Right cardiac atrium (tissue), 5 donors: ENCODE results near the gene THOC6. TPM values are rescaled to one million over a fixed set of nuclear protein-coding genes. Genes with fewer than 3 reads are reported as not detected.

Source experiments
- ATAC-seq, 2 donors: fragments of 200-7000 bp; cut with Tn5 transposase; one replicate each; pipeline versions ENCODE4 v1.8.0 to v1.9.1; 2020; ENCODE audit warnings: moderate library complexity in 2 of 2, mild to moderate bottlenecking in 1 of 2
- DNase-seq, 3 donors: peaks; one replicate each; pipeline ENCODE4 v3.0.0-alpha.2; 2020
- H3K27ac ChIP-seq: one replicate; pipeline ENCODE4 v1.5.1; 2013; ENCODE audit warnings: mild to moderate bottlenecking, low read length, control low read depth, moderate library complexity
- H3K27me3 ChIP-seq: one replicate; pipeline ENCODE4 v1.6.1; 2013; ENCODE audit not compliant: control insufficient read depth, insufficient read depth
- H3K4me1 ChIP-seq: one replicate; pipeline ENCODE4 v1.6.1; 2013; ENCODE audit warnings: low read length; ENCODE audit not compliant: control insufficient read depth, insufficient read depth
- H3K4me3 ChIP-seq: one replicate; pipeline ENCODE4 v1.5.1; 2013; ENCODE audit warnings: low read length, control low read depth
- H3K9me3 ChIP-seq: one replicate; pipeline ENCODE4 v1.6.1; 2013; ENCODE audit warnings: low read length; ENCODE audit not compliant: control insufficient read depth
- WGBS: extraction: QIAGEN DNeasy Blood & Tissue Kit; methylation state at CpG from one replicate; pipeline ENCODE4 v1.1.7; 2013; 5-methylcytosine and 5-hydroxymethylcytosine counted together
- intact Hi-C, 4 donors: fragments of 100-400 bp; cut with DNase I; formaldehyde crosslinking; loops; one replicate each; pipeline versions ENCODE4 v1.11.0 to v1.14.0; 2022 to 2023
- polyA plus RNA-seq: library from polyadenylated mRNA; stranded (reverse); fragments of 200-250 nt; gene quantifications from one replicate; pipeline ENCODE4 v1.2.3, GENCODE V29; 2013
- total RNA-seq, 4 donors: library from RNA; stranded (reverse); fragmentation: NEBNext Ultra II Directional; extraction: Animal tissue kit (Norgen Biotek cat#: 25700); gene quantifications; one replicate each; pipeline ENCODE4 v1.2.1, GENCODE V29; 2021
- donor health status: healthy with polysubstance abuse.
- donor health status: DM: no; HTN: yes; CAD: no.
- donor health status: DM: no; HTN: no; CAD: no.
- donor health status: DM: no; HTN: yes; CAD: no; lungs with severe emphysema.
- donor health status: DM: yes; HTN: yes; CAD: no.

THOC6 gene
- total and polyA plus RNA-seq, 5 donors: 11.1 to 13.7 (median 13.1) TPM

DNA sequence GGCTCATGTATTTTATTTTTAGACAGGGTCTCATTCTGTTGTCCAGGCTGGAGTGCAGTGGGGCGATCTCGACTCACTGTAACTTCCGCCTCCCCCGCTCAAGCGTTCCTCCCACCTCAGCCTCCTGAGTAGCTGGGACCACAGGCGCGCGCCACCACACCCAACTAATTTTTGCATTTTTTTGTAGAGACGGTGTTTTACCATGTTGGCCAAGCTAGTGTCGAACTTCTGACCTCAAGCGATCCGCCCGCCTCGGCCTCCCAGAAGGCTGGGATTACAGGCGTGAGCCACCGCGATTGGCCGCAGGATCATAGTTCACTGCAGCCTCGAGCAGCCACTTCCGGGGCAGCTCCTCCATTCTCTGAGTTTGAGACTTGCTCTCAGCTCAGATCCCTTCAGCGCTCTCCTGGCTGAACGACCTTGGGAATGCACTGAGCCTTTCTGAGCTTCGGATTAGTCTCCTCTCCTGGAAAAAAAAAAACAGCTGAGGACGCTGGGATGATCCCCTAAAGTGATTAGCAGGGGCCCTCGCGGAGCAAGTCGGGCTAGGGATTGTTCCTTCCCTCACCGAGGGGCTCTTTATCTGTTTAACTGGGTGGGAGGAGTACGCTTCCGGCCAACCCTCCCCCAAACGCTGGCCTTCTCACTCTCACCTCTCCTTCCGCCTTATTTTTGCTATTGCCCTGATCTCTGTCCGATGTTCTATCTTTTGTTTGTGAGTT, 42.5 kb upstream of the THOC6 start:
- Histone ChIP-seq H3K27me3 (no peaks in the 10 kb centered on the region), H3K4me1 (no peaks in the 10 kb centered on the region), H3K27ac (no peak overlapping the region), H3K9me3 (no peaks in the 10 kb centered on the region), H3K4me3 (no peak overlapping the region)
- ATAC-seq (no peak), DNase-seq (peak in 2 of 3 donors; percentile 46 to 56)
- WGBS: 44% methylated on average over 33 of the region's 33 CpGs
- intact Hi-C loops: no loop called here

DNA sequence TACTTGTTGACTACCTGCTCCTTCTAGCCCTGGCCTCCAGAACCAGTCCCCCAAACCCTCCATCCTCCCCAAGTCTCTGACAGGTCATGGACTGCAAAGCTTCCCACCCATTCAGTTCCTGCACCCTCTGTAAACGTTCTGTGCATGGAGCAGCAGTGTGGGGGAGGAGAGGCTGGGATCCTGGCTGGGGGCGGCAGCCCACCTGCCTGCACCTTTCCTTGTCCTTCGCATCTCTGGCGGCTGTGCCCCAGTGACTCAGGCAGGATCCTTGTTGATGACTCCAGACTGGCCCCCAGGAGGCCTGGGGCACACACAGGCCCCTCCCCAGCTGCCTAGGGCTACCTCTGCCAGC, 42.0 kb upstream of the THOC6 start:
- Histone ChIP-seq H3K27me3 (no peaks in the 10 kb centered on the region), H3K27ac (no peak overlapping the region), H3K9me3 (no peaks in the 10 kb centered on the region), H3K4me3 (no peak overlapping the region), H3K4me1 (no peaks in the 10 kb centered on the region)
- 69% methylated on average over 4 of the region's 4 CpGs for WGBS
- ATAC-seq (no peak), DNase-seq (peak in 1 of 3 donors; percentile 46)
- intact Hi-C loops: no loop called here

DNA sequence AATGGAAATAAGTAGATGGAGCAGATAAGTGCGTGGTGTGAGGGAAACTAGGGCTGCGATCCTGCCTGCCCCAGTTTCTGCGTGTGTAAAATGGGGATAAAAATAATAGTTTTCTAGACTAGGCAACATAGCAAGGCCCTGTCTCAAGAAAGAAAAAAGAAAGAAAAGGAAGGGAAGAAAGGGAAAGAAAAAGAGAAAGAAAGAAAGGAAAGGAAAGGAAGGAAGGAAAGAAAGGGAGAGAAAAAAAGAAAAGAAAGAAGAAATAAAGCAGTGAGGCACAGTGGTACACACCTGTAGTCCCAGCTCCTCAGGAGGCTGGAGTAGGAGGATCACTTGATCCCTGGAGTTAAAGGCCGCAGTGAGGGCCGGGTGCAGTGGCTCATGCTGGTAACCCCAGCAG, 41.4 kb upstream of the THOC6 start:
- Histone ChIP-seq H3K27me3 (no peaks in the 10 kb centered on the region), H3K4me3 (no peak overlapping the region), H3K9me3 (no peaks in the 10 kb centered on the region), H3K4me1 (no peaks in the 10 kb centered on the region), H3K27ac (no peak overlapping the region)
- ATAC-seq (no peak), DNase-seq (no peak)
- 84% methylated on average over 5 of the region's 5 CpGs for WGBS
- intact Hi-C loops: no loop called here

DNA sequence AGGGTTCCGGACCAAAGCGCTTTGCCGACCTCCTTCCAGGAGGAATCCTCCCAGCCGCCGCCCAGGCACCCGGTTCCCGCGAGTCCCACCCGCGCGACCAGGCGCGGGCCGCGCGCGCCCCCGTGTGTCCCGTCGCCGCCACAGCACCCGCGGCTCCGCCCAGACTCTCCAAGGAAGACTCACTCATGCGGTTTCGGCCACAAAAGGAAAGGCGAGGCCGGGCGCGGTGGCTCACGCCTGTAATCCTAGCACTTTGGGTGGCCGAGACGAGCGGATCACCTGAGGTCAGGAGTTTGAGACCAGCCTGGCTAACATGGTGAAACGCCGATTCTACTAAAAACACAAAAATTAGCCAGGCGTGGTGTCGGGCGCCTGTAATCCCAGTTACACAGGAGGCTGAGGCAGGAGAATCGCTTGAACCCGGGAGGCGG, 40.1 kb upstream of the THOC6 start:
- intact Hi-C loops: no loop called here
- Histone ChIP-seq H3K9me3 (no peaks in the 10 kb centered on the region), H3K4me1 (no peaks in the 10 kb centered on the region), H3K27ac (no peak overlapping the region), H3K27me3 (no peaks in the 10 kb centered on the region), H3K4me3 (no peak overlapping the region)
- ATAC-seq: peak; percentile 47 to 57
- 10% methylated on average over 42 of the region's 42 CpGs for WGBS
- DNase-seq: peak; percentile 78 to 93 (median 92)

DNA sequence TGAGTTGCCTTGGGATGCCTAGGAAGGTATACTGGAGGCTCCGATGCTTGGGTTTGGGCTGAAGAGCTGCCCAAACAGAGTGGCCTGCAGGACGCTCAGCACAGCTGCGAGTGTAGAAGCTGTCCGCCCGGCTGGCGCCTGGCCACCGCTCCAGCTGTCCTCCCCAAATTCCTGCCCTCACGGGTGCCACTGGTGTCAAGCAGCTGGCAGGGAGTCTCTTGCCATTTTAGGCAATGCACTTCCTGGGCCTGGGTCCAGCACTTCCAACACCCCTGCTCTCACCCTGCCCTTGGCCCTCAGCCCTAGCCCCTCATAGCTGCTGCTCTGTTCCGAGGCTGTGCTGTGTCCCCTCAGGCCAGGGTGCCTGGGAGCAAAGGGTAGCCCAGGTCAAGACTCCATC, 38.4 kb upstream of the THOC6 start:
- no peaks in the 10 kb centered on the region for H3K9me3 ChIP-seq
- ATAC-seq: peak; percentile 23 to 46
- intact Hi-C loops: no loop called here
- peak in 2 of 3 donors; percentile 73 to 86 for DNase-seq
- H3K4me3 ChIP-seq: no peak overlapping the region
- WGBS: 40% methylated on average over 9 of the region's 9 CpGs
- H3K27ac ChIP-seq: peak overlapping the region; percentile 61
- H3K4me1 ChIP-seq: no peaks in the 10 kb centered on the region
- no peaks in the 10 kb centered on the region for H3K27me3 ChIP-seq

DNA sequence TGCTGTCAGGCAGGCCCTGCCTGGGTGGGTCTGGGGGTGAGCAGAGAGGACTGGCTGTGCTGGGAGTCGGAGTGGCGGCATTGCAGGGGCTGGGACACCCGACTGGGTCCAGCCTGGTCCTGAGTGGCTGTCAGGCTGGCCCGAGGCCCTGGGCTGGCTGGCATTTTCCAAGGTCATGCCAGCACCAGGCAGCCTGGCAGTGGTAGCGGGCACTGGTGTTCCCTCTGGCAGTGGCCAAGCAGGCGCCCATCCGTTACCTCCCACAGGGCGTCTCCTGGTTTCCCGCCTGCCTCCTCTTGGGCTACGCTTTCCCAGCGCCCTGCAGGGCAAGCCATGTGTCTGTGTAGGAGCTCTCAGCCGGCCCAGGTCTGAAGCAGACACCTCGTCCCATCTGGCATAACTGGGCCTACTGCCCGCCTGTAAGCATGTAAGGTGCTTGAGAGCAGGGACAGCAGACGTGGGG, 37.9 kb upstream of the THOC6 start:
- H3K4me1 ChIP-seq: no peaks in the 10 kb centered on the region
- H3K9me3 ChIP-seq: no peaks in the 10 kb centered on the region
- 61% methylated on average over 15 of the region's 15 CpGs for WGBS
- DNase-seq: peak in 2 of 3 donors; percentile 82 to 83
- peak overlapping the region; percentile 61 for H3K27ac ChIP-seq
- intact Hi-C loops: no loop called here
- peak; percentile 56 to 67 for ATAC-seq
- H3K4me3 ChIP-seq: no peak overlapping the region
- H3K27me3 ChIP-seq: no peaks in the 10 kb centered on the region

DNA sequence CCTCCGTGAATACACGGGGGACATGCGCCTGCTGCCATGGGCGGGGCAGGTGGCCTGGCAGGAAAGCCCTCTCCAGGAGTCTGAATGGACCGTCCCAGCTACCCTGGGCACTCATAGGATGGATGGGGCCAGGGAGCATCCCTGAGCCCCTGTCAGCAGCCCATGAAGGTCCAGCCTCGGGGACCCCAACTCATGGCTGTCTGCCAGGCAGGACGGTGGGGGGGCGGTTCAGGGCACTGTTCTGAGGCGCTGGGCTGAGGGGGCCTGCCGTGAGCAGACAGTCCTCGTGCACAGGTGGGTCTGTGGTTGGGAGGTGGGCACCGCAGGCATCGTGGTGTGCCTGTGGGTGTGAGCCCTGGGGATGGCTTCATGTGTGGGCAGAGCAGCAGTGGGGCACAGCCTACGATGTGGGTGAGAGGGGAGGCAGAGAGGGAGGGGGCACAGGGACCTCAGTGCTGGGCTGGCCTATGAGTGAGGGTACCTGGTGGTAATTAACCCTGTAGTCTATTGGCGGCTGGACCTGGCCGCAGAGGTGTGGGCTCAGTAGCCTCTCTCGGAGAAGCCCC, 37.1 kb upstream of the THOC6 start:
- intact Hi-C loops: no loop called here
- H3K27me3 ChIP-seq: no peaks in the 10 kb centered on the region
- H3K27ac ChIP-seq: no peak overlapping the region
- ATAC-seq (no peak), DNase-seq (no peak)
- no peaks in the 10 kb centered on the region for H3K9me3 ChIP-seq
- H3K4me3 ChIP-seq: no peak overlapping the region
- no peaks in the 10 kb centered on the region for H3K4me1 ChIP-seq
- WGBS: 77% methylated on average over 17 of the region's 17 CpGs

DNA sequence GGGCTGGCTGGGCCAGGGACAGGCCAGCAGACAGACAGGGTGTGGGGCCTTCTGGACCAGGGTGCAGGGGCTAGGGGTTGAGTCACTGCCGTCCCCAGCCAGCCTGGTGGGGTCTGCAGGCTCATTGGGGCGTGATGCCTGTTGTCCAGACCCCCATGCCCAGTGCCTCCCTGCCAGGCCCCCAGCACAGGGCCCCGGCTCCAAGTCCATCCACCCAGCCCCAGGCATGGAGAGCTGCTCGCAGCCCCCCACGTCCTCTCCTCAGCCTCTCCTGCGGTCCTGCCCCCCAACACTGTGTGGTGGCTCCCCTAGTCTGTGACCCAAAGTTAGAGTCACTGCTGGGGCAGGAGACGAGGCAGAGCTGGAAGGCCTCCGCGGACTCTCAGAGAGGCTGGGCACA, 36.5 kb upstream of the THOC6 start:
- WGBS: 80% methylated on average over 9 of the region's 9 CpGs
- intact Hi-C loops: no loop called here
- DNase-seq: no peak
- ATAC-seq: no peak
- Histone ChIP-seq H3K27me3 (no peaks in the 10 kb centered on the region), H3K9me3 (no peaks in the 10 kb centered on the region), H3K4me3 (no peak overlapping the region), H3K4me1 (no peaks in the 10 kb centered on the region), H3K27ac (no peak overlapping the region)

DNA sequence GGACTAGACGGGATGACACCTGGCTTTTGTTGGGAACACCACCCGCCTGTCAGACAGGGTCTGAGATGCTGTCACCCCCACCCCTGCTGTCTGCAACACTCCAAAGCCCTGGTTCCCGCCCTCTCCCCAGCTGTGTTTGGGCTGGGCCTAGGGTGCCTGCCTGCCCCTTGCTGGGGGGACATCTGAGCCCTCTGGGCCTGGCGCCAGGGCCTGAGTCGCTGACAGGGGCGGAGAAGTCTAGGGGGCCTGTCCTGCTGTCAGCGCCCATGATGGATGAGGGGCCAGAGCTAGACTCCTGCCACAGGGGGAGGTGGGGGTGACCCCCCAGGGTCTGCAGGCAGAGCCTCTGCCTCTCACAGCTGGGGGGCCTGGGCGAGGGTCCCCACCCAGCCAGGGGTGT, 36.0 kb upstream of the THOC6 start:
- WGBS: 59% methylated on average over 8 of the region's 8 CpGs
- DNase-seq (no peak), ATAC-seq (no peak)
- intact Hi-C loops: no loop called here
- Histone ChIP-seq H3K27ac (no peak overlapping the region), H3K9me3 (no peaks in the 10 kb centered on the region), H3K4me1 (no peaks in the 10 kb centered on the region), H3K27me3 (no peaks in the 10 kb centered on the region), H3K4me3 (no peak overlapping the region)

DNA sequence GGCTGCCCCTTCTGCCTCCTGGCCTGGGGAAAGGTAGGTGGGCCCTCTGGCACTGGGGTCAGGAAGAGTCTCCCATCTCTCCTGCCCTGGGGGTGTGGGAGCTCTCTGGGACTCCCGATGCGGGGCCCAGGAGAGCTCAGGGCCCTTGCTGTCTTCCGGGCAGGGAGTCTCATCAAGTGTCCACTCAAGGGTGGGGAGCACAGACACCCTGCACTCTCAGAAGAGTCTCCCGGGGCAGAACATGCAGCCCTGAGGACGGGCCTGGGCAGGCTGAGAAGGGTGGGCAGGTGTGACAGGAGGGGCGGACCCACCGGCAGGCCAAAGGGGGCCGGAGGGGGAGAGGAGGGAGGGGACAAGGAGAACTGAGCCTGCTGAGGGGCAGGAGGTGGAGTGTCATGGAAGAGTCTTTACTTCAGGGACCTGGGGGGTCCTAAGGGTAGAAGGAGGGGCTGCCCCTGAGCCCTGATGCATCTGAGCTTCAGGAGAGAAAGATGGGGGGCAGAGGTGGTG, 35.2 kb upstream of the THOC6 start:
- no peak overlapping the region for H3K27ac ChIP-seq
- ATAC-seq (no peak), DNase-seq (no peak)
- H3K27me3 ChIP-seq: no peaks in the 10 kb centered on the region
- H3K4me3 ChIP-seq: no peak overlapping the region
- no peaks in the 10 kb centered on the region for H3K4me1 ChIP-seq
- intact Hi-C loops: no loop called here
- no peaks in the 10 kb centered on the region for H3K9me3 ChIP-seq
- 56% methylated on average over 8 of the region's 8 CpGs for WGBS

DNA sequence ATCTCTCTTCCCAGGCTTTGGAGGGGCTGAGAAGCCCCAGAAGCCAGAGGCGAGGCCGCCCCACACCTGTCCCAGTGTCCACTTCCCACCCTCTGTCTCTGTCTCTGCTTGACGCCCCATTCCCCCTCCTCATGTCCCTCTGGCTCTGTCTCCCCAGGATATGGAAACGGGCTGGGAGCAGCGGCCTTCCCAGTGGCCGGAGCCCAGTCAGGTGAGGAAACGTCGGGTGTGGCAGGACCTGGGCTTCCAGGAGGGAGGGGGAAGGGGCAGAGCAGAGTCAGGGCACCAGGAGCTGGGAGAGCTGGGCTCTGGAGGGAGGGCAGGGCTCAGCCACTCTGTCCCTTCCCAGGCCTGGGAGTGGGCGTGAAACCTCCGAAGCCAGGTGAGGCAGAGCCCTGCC, 32.9 kb upstream of the THOC6 start:
- WGBS: 73% methylated on average over 10 of the region's 10 CpGs
- intact Hi-C loops: no loop called here
- Histone ChIP-seq H3K9me3 (no peaks in the 10 kb centered on the region), H3K4me1 (no peaks in the 10 kb centered on the region), H3K4me3 (no peak overlapping the region), H3K27me3 (no peaks in the 10 kb centered on the region), H3K27ac (no peak overlapping the region)
- ATAC-seq: no peak
- peak in 1 of 3 donors; percentile 54 for DNase-seq
